Keratinocyte (primary cell): ENCODE measurements around the gene CUTA. TPM values are rescaled to one million over a fixed set of nuclear protein-coding genes. Genes with fewer than 3 reads are reported as not detected.

Source experiments
- DNase-seq: peaks from one replicate; pipeline ENCODE4 v3.0.0-alpha.2; 2011; ENCODE audit warnings: low read depth, missing footprints, low spot score
- FAIRE-seq: peaks from 2 replicates; lab custom pipeline; 2011; peaks lifted over from hg19 to GRCh38; lab: Jason Lieb, UNC
- H2AFZ ChIP-seq: 2 replicates; pipeline ENCODE4 v1.6.0; 2012; ENCODE audit warnings: low read length, control low read depth, inconsistent platforms; ENCODE audit not compliant: control insufficient read depth
- H3K27ac ChIP-seq: 2 replicates; pipeline ENCODE4 v1.5.1; 2011; ENCODE audit warnings: low read length; ENCODE audit not compliant: control insufficient read depth, insufficient read depth
- H3K27me3 ChIP-seq: 3 replicates; pipeline ENCODE4 v1.6.0; 2011; ENCODE audit warnings: low read length; ENCODE audit not compliant: control insufficient read depth, insufficient read depth; ENCODE audit errors: extremely low read depth
- H3K36me3 ChIP-seq, 2 experiments: 2 replicates in 1 of 2; 3 replicates in 1 of 2; pipeline ENCODE4 v1.5.1; 2011; ENCODE audit warnings: low read length in 2 of 2, mild to moderate bottlenecking in 1 of 2; ENCODE audit not compliant: control insufficient read depth in 2 of 2, insufficient read depth in 2 of 2; ENCODE audit errors: extremely low read depth in 1 of 2
- H3K4me1 ChIP-seq: 3 replicates; pipeline ENCODE4 v1.5.1; 2011; ENCODE audit warnings: low read length; ENCODE audit not compliant: control insufficient read depth, insufficient read depth; ENCODE audit errors: extremely low read depth
- H3K4me2 ChIP-seq: 3 replicates; pipeline ENCODE4 v1.6.0; 2011; ENCODE audit warnings: low read depth, low read length; ENCODE audit not compliant: control insufficient read depth, insufficient read depth; ENCODE audit errors: extremely low read depth
- H3K4me3 ChIP-seq, 3 experiments: fragments of 200-600 bp in 1 of 3; sonication (generic) in 1 of 3; 2 replicates in 2 of 3; 3 replicates in 1 of 3; pipeline ENCODE4 v1.5.1; 2011 to 2016; ENCODE audit warnings: low read length in 3 of 3, mild to moderate bottlenecking in 3 of 3, control low read depth in 2 of 3, inconsistent platforms in 1 of 3, low read depth in 1 of 3, mixed read lengths in 1 of 3, mixed run types in 1 of 3, moderate library complexity in 1 of 3; ENCODE audit not compliant: control insufficient read depth in 2 of 3, insufficient read depth in 2 of 3; ENCODE audit errors: extremely low read depth in 1 of 3
- H3K79me2 ChIP-seq: 2 replicates; pipeline ENCODE4 v1.6.0; 2012; ENCODE audit warnings: low read length; ENCODE audit not compliant: control insufficient read depth, insufficient read depth
- H3K9ac ChIP-seq: 3 replicates; pipeline ENCODE4 v1.6.0; 2011; ENCODE audit warnings: low read length; ENCODE audit not compliant: control insufficient read depth, insufficient read depth; ENCODE audit errors: extremely low read depth
- H3K9me1 ChIP-seq: 3 replicates; pipeline ENCODE4 v1.6.0; 2011; ENCODE audit warnings: low read length; ENCODE audit not compliant: control insufficient read depth, insufficient read depth; ENCODE audit errors: extremely low read depth
- H3K9me3 ChIP-seq: 2 replicates; pipeline ENCODE4 v1.5.1; 2012; ENCODE audit warnings: low read depth, low read length; ENCODE audit not compliant: control insufficient read depth
- H4K20me1 ChIP-seq: 3 replicates; pipeline ENCODE4 v1.6.0; 2011; ENCODE audit warnings: low read length; ENCODE audit not compliant: control insufficient read depth, insufficient read depth; ENCODE audit errors: extremely low read depth
- EZH2 ChIP-seq: IDR thresholded peaks from one replicate; pipeline ENCODE4 v1.6.1; 2012; ENCODE audit warnings: inconsistent platforms, mild to moderate bottlenecking, low read length, moderate library complexity
- dilution Hi-C: fragments of 300-500 bp; cut with MboI; formaldehyde crosslinking; loops from one replicate; pipeline ENCODE4 v1.7.0; 2020; ENCODE audit warnings: low sequenced_read_pairs; ENCODE audit not compliant: extremely low pct_ligation_motif_present
- polyA plus RNA-seq, 5 experiments: library from polyadenylated mRNA; depleted of rRNA in 3 of 5; stranded (reverse) in 3 of 5; stranded (forward) in 1 of 5; unstranded in 1 of 5; fragments of >200 nt; gene quantifications; 1 replicate in 1 of 5; 2 replicates in 3 of 5; 3 replicates in 1 of 5; pipeline versions ENCODE4 v1.2.1 to v1.2.3, GENCODE V29; 2011 to 2012; ENCODE audit warnings: missing spikeins in 2 of 5, low read depth in 1 of 5, low replicate concordance in 1 of 5
- TF ChIP-seq, protein P1 (sequence below), 3 experiments: IDR thresholded peaks in 1 of 3; conservative IDR thresholded peaks in 1 of 3; optimal IDR thresholded peaks in 1 of 3; 2 replicates in 2 of 3; 3 replicates in 1 of 3; pipeline versions ENCODE3 to v1.5.1; 2011; ENCODE audit warnings: low read length in 3 of 3, mild to moderate bottlenecking in 3 of 3, moderate library complexity in 2 of 3, control low read depth in 1 of 3, inconsistent platforms in 1 of 3; ENCODE audit not compliant: insufficient read depth in 2 of 3; ENCODE audit errors: extremely low read depth in 1 of 3

CUTA gene
- polyA plus RNA-seq, 1 donor (not counting 4 experiments of a cell fraction or from before 2014, with no cell fraction given), result 178 TPM

DNA sequence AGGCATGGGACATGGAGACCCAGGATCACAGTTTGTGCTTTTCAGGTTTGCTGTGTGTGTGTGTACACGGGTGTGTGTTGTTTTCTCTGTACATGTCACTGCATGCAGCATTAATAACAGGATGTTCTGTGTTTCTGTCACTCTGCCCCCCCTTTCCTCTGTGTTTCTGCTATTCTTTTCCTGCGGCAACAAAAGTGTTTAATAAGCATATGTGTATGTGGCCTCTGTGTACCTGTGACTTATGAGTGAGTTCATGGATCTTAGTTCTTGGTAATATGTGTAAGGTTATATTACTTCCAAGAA is 11.8 kb upstream of the CUTA start:
- DNase-seq, result no peak

DNA sequence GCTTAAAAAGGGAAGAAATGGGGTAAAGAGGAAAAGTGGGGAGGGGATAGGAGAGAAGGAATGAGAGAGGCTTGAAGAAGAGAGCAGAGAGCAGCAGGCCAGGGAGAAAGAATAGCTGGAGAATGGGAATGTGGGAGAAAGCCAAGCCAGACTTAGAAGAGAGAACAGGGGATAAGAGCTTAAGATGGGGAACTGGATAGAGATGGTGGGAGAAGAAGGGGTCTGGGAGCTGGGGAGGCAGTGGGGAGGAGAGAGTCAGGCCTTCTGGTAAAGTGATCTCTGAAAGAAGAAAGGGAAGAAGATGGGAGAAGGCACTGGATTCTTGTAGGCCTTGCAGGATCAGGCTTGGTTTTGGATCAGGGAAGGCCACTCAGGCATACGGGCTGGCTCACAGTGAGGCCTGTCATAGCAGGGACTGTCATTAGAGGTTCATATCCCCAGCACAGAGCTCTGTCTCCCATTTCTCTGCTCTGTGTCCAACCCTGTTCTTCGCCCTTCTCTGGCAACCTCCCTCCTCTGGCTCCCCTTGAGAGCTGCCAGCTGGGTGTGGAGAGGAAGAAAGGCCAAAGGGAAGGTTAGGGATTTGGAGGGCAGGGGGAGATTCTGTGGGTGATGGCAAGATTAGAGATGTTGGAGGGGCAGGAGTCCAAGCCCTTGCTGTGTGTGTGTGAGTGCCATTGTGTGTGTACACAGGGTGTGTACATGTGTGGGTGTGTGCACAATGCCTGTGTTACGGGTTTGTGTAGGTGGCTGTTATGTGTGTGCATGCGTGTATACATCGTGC is 11.3 kb upstream of the CUTA start:
- Histone ChIP-seq H3K79me2 (peaks cover 6% of the 10 kb centered on the region), H3K9ac (peak overlapping the region; percentile 18), H2AFZ (no peak overlapping the region), H3K27ac (peak overlapping the region; percentile 52), H4K20me1 (no peaks in the 10 kb centered on the region), H3K4me1 (peaks cover 47% of the 10 kb centered on the region), H3K36me3 (no peaks in the 10 kb centered on the region), H3K9me3 (no peaks in the 10 kb centered on the region), H3K4me3 (no peak overlapping the region), H3K9me1 (no peaks in the 10 kb centered on the region), H3K27me3 (no peaks in the 10 kb centered on the region), H3K4me2 (peak overlapping the region; percentile 81)
- dilution Hi-C loops, result no loop called here
- DNase-seq (no peak), FAIRE-seq (no peak)
- TF ChIP-seq EZH2, result no peak
- TF ChIP-seq, protein P1, sequence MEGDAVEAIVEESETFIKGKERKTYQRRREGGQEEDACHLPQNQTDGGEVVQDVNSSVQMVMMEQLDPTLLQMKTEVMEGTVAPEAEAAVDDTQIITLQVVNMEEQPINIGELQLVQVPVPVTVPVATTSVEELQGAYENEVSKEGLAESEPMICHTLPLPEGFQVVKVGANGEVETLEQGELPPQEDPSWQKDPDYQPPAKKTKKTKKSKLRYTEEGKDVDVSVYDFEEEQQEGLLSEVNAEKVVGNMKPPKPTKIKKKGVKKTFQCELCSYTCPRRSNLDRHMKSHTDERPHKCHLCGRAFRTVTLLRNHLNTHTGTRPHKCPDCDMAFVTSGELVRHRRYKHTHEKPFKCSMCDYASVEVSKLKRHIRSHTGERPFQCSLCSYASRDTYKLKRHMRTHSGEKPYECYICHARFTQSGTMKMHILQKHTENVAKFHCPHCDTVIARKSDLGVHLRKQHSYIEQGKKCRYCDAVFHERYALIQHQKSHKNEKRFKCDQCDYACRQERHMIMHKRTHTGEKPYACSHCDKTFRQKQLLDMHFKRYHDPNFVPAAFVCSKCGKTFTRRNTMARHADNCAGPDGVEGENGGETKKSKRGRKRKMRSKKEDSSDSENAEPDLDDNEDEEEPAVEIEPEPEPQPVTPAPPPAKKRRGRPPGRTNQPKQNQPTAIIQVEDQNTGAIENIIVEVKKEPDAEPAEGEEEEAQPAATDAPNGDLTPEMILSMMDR (optimal IDR thresholded peaks at IDR 0.05 in 1 of 3, IDR thresholded peaks at IDR 0.05 in 1 of 3, conservative IDR thresholded peaks at IDR 0.05 in 1 of 3; ENCODE audit: extremely low read depth in 1 of 3, insufficient read depth in 2 of 3, low read length in 3 of 3), result no peak

More for the DNA sequence above, 11.8 kb upstream of the CUTA start:
- Histone ChIP-seq H3K79me2 (peaks cover 6% of the 10 kb centered on the region), H3K9me1 (no peaks in the 10 kb centered on the region), H3K4me2 (peak overlapping the region; percentile 81), H3K9ac (no peak overlapping the region), H3K36me3 (no peaks in the 10 kb centered on the region), H2AFZ (no peak overlapping the region), H4K20me1 (no peaks in the 10 kb centered on the region), H3K27ac (peak overlapping the region; percentile 52), H3K9me3 (no peaks in the 10 kb centered on the region), H3K27me3 (no peaks in the 10 kb centered on the region), H3K4me1 (peaks cover 43% of the 10 kb centered on the region), H3K4me3 (no peak overlapping the region)
- dilution Hi-C loops, result no loop called here
- no peak for FAIRE-seq
- no peak for TF ChIP-seq EZH2
- TF ChIP-seq, protein P1 (optimal IDR thresholded peaks at IDR 0.05 in 1 of 3, IDR thresholded peaks at IDR 0.05 in 1 of 3, conservative IDR thresholded peaks at IDR 0.05 in 1 of 3; ENCODE audit: extremely low read depth in 1 of 3, insufficient read depth in 2 of 3, low read length in 3 of 3), result no peak
